Transverse colon (tissue), 4 donors: Measurements from ENCODE around the gene NUDT4.
"Not testable (repeated sequence)": the region's sequence is repeated elsewhere in the genome, so short reads cannot be mapped to it uniquely, and the experiment has no call there.

ENCODE experiments used
- EP300 ChIP-seq: sonication (generic); formaldehyde crosslinking; IDR thresholded peaks from one replicate; pipeline ENCODE4 v1.6.1; 2017; ENCODE audit warnings: antibody characterized with exemption, low read depth
- POLR2A ChIP-seq: fragments of 450-650 bp; IDR thresholded peaks from one replicate; pipeline ENCODE4 v1.6.1; 2016; ENCODE audit warnings: antibody characterized with exemption, mild to moderate bottlenecking, moderate library complexity
- POLR2AphosphoS5 ChIP-seq, 3 donors: sonication (generic); formaldehyde crosslinking; IDR thresholded peaks; one replicate each; pipeline ENCODE4 v1.6.1; 2016; ENCODE audit warnings: antibody characterized with exemption in 3 of 3
- TF ChIP-seq, protein P1 (sequence below), 5 experiments: fragments of 200-600 bp in 3 of 5; fragments of 450-650 bp in 2 of 5; sonication (generic) in 3 of 5; IDR thresholded peaks; 1 replicate in 2 of 5; 2 replicates in 3 of 5; pipeline ENCODE4 v1.5.1; 2016 to 2017; ENCODE audit warnings: antibody characterized with exemption in 5 of 5, inconsistent platforms in 3 of 5, mild to moderate bottlenecking in 2 of 5, moderate library complexity in 1 of 5

DNA sequence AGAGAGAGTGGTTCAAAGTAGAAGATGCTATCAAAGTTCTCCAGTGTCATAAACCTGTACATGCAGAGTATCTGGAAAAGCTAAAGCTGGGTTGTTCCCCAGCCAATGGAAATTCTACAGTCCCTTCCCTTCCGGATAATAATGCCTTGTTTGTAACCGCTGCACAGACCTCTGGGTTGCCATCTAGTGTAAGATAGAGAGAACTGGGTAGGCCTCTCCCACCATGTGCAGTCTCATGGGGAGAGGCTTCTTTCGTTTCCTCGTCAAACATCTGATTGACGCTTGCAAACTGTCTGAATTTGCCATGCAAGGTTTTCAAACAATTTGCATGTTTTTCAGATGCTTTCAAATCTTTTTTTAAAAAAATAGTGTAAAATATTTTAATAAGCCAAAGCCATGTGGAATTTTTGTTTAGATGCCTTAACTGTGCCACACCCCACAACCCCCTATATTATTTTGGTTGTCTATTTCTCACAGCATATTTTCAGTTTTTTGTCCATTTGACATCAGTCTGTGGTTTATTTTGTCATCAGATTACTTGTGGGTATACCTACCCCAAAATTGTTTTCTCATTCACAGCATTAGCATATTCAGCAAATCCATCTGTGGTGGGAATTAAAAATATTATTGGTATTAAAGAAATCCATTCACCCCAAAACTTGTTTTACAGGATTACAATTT is 21.6 kb downstream of the NUDT4 start:
- not testable (repeated sequence) for TF ChIP-seq POLR2AphosphoS5 (IDR thresholded peaks at IDR 0.05); POLR2A; EP300
- TF ChIP-seq, protein P1, sequence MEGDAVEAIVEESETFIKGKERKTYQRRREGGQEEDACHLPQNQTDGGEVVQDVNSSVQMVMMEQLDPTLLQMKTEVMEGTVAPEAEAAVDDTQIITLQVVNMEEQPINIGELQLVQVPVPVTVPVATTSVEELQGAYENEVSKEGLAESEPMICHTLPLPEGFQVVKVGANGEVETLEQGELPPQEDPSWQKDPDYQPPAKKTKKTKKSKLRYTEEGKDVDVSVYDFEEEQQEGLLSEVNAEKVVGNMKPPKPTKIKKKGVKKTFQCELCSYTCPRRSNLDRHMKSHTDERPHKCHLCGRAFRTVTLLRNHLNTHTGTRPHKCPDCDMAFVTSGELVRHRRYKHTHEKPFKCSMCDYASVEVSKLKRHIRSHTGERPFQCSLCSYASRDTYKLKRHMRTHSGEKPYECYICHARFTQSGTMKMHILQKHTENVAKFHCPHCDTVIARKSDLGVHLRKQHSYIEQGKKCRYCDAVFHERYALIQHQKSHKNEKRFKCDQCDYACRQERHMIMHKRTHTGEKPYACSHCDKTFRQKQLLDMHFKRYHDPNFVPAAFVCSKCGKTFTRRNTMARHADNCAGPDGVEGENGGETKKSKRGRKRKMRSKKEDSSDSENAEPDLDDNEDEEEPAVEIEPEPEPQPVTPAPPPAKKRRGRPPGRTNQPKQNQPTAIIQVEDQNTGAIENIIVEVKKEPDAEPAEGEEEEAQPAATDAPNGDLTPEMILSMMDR (IDR thresholded peaks at IDR 0.05) = not testable (repeated sequence)
